Fibroblast of the aortic adventitia (primary cell): ENCODE results near the gene PRR35. TPM values are rescaled to one million over a fixed set of nuclear protein-coding genes. Genes with fewer than 3 reads are reported as not detected.

Experiments used
- DNase-seq: peaks from one replicate; pipeline ENCODE4 v3.0.0-alpha.2; 2010; ENCODE audit warnings: low read depth
- H3K4me3 ChIP-seq: 2 replicates; pipeline ENCODE4 v1.5.1; 2011; ENCODE audit warnings: low read depth, mild to moderate bottlenecking, control low read depth, low read length, moderate library complexity
- total RNA-seq: library from RNA; depleted of rRNA; stranded (reverse); fragments of >200 nt; gene quantifications from 2 replicates; pipeline ENCODE4 v1.2.3, GENCODE V29; 2012; ENCODE audit warnings: low replicate concordance
- TF ChIP-seq, protein P1 (sequence below): IDR thresholded peaks from 2 replicates; pipeline ENCODE4 v1.5.1; 2011; ENCODE audit warnings: mild to moderate bottlenecking, low read length, control low read depth, inconsistent platforms; ENCODE audit not compliant: insufficient read depth

Gene PRR35
- total RNA-seq, 1 donor, result not detected

DNA sequence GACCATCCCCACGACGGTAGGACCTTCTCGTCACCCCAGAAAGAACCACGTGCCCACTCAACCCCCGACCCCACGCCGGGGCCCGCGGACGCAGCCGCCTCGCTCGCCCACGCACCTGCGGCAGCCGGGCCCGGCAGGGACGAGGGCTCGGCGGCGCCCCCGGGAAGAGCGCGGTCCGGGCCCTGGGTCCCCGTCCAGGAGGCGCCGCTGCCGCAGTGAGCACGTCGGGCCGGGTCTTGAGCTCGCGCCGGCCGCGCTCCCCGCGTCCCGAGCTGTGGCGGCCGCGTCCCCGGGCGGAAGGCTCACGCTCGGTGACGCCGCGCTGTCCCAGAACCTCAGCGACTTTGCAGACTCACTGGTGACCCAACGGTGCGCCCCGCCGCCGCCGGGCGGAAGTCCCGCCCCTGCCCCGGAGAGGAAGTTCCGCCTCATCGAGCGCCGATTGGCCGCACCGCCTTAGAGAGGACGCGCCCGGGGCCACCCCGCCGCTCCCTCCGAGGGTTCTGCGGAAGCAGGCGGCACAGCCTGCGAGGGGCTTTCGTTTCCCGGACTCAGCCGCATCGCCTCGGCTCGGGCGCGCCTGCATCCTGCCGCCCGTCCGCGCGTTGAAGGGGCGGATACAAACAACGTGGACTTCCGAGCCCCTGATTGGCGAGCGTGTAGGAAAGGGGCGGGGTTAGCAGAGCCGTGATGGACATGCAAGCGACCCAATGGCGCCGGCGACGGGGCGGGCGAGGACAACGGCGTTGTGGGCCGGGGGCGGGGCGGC is 28.9 kb downstream of the PRR35 start:
- H3K4me3 ChIP-seq, result peak overlapping the region; percentile 84
- TF ChIP-seq, protein P1, sequence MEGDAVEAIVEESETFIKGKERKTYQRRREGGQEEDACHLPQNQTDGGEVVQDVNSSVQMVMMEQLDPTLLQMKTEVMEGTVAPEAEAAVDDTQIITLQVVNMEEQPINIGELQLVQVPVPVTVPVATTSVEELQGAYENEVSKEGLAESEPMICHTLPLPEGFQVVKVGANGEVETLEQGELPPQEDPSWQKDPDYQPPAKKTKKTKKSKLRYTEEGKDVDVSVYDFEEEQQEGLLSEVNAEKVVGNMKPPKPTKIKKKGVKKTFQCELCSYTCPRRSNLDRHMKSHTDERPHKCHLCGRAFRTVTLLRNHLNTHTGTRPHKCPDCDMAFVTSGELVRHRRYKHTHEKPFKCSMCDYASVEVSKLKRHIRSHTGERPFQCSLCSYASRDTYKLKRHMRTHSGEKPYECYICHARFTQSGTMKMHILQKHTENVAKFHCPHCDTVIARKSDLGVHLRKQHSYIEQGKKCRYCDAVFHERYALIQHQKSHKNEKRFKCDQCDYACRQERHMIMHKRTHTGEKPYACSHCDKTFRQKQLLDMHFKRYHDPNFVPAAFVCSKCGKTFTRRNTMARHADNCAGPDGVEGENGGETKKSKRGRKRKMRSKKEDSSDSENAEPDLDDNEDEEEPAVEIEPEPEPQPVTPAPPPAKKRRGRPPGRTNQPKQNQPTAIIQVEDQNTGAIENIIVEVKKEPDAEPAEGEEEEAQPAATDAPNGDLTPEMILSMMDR, result no peak
- peak; percentile 95 for DNase-seq

DNA sequence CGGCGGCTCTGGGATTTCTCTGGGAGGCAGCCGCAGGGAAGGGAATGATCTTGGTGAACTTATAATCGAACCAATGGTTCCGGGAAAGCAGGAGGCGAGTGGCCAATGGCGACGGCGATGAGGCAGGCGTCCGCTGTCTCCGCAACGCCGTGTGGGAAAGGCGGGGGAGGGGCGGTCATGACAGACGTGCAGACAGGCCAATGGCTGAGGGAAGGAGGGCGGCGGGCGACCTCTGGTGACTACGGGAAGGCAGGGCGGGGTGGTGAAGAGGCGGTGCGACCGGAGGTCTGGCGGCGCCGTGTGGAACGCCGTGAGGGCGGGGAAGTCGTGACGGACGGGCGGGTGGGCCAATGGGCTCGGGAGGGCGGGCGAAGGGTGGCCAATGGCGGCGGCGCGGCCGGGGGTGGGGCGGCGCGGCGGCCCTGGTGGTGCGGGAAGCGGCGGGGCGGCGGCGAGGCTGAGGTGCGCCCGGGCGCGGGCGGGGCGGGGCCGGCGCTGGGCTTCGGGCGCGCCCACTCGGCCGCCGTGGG is 29.5 kb downstream of the PRR35 start, which contains the start of gene RAB40C:
Gene RAB40C (plus strand): TSS at position 409 of the 530 bp plus-strand sequence. CDS start 226 bp downstream, outside the sequence.
- TF ChIP-seq, protein P1, result no peak
- DNase-seq, result peak; percentile 98
- H3K4me3 ChIP-seq, result peak within 1 kb of the TSS; percentile 91

DNA sequence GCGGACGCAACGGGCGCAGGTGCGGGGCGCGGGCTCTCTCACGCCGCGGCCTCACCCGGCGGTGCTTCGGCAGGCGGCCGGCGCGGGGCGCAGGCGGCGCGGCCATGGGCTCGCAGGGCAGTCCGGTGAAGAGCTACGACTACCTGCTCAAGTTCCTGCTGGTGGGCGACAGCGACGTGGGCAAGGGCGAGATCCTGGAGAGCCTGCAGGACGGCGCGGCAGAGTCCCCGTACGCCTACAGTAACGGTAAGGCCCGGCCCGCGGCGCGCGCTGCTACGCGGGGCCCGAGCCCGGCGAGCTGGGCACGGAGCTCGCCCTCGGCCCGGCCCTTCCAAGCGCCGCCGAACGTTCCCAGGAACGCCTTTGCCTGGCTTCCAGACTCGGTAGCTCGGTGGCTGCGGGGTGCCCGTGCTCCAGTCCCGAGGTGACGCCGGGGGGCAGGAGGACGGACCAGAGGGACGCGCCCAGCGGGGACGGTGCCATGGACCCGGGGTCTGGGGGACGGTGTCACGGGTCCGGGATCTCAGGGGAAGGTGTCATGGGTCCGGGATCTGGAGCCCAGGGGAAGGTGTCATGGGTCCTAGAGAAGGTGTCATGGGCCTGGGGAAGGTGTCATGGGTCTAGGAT is 30.1 kb downstream of the PRR35 start:
- TF ChIP-seq, protein P1, result no peak
- DNase-seq, result peak; percentile 35
- H3K4me3 ChIP-seq, result peak overlapping the region; percentile 91

DNA sequence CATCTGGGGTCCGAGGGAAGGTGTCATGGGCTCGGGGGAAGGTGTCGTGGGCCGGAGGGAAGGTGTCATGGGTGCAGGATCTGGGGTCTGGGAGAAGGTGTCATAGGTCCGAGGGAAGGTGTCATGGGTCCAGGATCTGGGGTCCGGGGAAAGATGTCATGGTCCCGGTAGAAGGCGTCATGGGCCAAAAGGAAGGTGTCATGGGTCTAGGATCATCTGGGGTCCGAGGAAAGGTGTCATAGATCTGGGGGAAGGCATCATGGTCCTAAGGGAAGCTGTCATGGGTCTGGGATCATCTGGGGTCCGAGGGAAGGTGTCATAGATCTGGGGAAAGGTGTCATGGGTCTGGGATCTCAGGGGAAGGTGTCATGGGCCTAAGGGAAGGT is 30.6 kb downstream of the PRR35 start:
- peak overlapping the region; percentile 91 for H3K4me3 ChIP-seq
- DNase-seq, result no peak
- TF ChIP-seq, protein P1, result no peak

DNA sequence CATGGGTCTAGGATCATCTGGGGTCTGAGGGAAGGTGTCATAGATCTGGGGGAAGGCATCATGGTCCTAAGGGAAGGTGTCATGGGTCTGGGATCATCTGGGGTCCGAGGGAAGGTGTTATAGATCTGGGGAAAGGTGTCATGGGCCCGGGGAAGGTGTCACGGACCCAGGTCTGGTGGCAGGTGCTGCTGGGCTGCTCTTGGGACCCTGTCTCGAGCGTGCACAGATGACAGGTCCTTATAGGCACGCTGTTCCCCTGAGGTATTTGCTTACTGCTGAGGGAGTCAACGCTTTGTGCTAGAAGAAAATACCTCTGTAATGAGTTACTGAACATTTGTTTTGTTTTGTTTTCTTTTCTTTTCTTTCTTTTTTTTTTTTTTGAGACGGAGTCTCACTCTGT is 31.0 kb downstream of the PRR35 start:
- no peak for DNase-seq
- H3K4me3 ChIP-seq, result peak overlapping the region; percentile 91
- TF ChIP-seq, protein P1, result no peak

DNA sequence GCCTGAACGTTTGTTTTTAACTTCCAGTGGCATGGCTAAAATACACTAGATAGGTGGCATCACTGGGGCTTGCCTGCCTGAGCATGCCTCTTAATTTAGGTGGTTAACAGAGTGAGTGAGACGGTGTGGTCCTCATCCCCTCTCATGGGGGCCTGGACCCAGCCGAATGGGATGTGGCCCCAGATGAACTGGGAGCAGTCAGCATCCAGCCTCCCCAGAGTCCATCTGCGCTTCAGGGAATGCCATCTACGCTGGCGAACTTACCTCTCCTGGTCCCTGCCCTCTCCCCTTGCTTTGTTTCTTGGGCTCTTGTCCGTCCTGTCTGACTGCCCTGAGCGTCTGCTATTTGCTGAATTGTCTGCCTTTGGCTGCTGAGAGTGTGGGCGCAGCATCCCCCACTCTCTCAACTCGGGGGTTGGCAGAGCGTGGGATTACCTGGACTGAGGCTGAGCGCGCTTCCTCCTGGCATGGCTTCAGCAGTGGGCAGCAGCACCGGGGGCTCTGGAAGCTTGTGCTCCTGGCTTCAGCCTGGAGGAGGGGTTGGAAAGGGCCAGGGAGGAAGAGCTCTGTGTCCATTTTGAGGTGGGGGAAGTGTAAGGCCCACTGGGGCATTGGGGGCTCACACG is 31.8 kb downstream of the PRR35 start:
- TF ChIP-seq, protein P1, result no peak
- DNase-seq, result no peak
- H3K4me3 ChIP-seq, result no peak overlapping the region
